ENCODE data around the gene PPP1R13L.
A peak's percentile ranks its signal among the peaks of the same experiment; 100 is the strongest.

The PPP1R13L gene

DNA sequence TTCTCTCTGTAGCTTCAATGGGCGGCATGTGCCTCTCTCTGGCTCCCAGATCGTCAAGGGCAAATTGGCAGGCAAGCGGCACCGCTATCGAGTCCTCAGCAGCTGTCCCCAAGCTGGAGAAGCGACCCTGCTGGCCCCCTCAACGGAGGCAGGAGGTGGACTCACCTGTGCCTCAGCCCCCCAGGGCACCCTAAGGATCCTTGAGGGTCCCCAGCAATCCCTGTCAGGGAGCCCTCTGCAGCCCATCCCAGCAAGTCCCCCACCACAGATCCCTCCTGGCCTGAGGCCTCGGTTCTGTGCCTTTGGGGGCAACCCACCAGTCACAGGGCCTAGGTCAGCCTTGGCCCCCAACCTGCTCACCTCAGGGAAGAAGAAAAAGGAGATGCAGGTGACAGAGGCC lies 3.3 kb upstream of the PPP1R13L start:
- TF ChIP-seq, protein P1, sequence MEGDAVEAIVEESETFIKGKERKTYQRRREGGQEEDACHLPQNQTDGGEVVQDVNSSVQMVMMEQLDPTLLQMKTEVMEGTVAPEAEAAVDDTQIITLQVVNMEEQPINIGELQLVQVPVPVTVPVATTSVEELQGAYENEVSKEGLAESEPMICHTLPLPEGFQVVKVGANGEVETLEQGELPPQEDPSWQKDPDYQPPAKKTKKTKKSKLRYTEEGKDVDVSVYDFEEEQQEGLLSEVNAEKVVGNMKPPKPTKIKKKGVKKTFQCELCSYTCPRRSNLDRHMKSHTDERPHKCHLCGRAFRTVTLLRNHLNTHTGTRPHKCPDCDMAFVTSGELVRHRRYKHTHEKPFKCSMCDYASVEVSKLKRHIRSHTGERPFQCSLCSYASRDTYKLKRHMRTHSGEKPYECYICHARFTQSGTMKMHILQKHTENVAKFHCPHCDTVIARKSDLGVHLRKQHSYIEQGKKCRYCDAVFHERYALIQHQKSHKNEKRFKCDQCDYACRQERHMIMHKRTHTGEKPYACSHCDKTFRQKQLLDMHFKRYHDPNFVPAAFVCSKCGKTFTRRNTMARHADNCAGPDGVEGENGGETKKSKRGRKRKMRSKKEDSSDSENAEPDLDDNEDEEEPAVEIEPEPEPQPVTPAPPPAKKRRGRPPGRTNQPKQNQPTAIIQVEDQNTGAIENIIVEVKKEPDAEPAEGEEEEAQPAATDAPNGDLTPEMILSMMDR (conservative IDR thresholded peaks at IDR 0.05) = no peak
- no peak overlapping the region for H3K27ac ChIP-seq

- H3K27ac ChIP-seq = peak overlapping the region; percentile 99; the same call in 1 of the 2 replicates
Measured at GRCh38 chr19:45407585-45407984, 2.7 kb upstream of the PPP1R13L start.

- H3K27ac ChIP-seq = peak overlapping the region; percentile 99; the same call in 1 of the 2 replicates
- TF ChIP-seq, protein P1 (conservative IDR thresholded peaks at IDR 0.05) = no peak
Measured at GRCh38 chr19:45407091-45407375, 2.2 kb upstream of the PPP1R13L start.

GRCh38 chr19:45406226-45407090 lies 1.6 kb upstream of the PPP1R13L start, which contains the start of gene POLR1G:
Gene POLR1G, plus strand, starts transcription at chr19:45406644. Its CDS starts 53 bp downstream, at chr19:45406697.
- TF ChIP-seq, protein P1 (conservative IDR thresholded peaks at IDR 0.05) = no peak
- H3K27ac ChIP-seq = peak within 1 kb of the TSS; percentile 99

- H3K27ac ChIP-seq = peak overlapping the region; percentile 99
- TF ChIP-seq, protein P1 (conservative IDR thresholded peaks at IDR 0.05) = no peak
Measured at GRCh38 chr19:45405435-45406225, 761 bp upstream of the PPP1R13L start.

GRCh38 chr19:45403781-45404556 lies 900 bp downstream of the PPP1R13L start:
- TF ChIP-seq, protein P1 (conservative IDR thresholded peaks at IDR 0.05) = peak; percentile 76
- peak overlapping the region; percentile 99 for H3K27ac ChIP-seq

GRCh38 chr19:45403272-45403671 lies 1.6 kb downstream of the PPP1R13L start:
- TF ChIP-seq, protein P1 (conservative IDR thresholded peaks at IDR 0.05) = no peak
- no peak overlapping the region for H3K27ac ChIP-seq

All from VCaP (cell line).